Measurements from ENCODE around the gene GOLT1A. TPM values are rescaled to one million over a fixed set of nuclear protein-coding genes. Genes with fewer than 3 reads are reported as not detected.

GOLT1A gene
- total RNA-seq, 4 donors from 2014 or later, result 1.1 to 1.3 TPM; not detected in 2

DNA sequence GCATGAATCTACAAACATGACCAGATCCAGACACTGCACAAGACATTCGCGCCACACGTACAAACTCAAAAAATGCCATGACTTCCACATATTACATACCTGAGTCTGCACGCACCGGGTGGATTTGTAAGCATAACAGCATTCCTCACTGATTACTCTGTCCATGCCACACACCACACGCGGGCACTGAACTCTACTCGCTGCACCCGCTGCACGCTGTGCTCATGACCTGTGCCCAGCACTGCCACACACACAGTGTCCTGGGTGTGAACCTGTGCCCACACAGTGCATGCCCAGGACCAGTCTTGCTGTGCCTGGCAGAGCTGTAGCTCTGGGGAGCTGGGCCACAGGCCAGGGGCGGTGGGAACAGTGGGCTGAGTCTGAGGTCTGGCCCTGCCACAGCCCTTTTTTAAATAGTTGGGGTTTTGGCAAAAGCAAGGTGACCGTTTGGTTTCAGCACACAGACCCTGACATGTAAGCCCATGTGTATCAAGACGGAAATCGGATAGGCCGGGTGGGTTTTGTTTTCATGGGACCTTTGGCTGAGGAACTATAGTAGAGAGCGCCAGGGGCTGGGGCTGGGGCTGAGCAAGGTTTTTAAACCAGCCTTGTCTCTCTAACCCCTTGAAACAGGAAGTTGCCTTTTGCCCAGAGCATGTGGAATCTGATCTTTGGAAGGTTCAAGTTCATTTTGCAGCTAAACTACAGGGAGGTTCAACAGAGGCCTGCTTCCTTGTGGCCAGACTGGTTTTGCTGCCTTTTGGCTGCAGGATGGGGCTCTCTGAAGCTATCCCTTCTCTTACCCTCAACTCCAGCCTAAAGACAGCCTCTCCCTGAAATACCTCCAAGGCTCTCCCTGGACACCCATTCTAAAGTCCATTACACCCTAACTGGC, 12.3 kb upstream of the GOLT1A start:
- ATAC-seq (no peak), DNase-seq (no peak)
- H3K27ac ChIP-seq, result no peak overlapping the region
- no peak overlapping the region for H3K4me3 ChIP-seq
- TF ChIP-seq, protein P1, sequence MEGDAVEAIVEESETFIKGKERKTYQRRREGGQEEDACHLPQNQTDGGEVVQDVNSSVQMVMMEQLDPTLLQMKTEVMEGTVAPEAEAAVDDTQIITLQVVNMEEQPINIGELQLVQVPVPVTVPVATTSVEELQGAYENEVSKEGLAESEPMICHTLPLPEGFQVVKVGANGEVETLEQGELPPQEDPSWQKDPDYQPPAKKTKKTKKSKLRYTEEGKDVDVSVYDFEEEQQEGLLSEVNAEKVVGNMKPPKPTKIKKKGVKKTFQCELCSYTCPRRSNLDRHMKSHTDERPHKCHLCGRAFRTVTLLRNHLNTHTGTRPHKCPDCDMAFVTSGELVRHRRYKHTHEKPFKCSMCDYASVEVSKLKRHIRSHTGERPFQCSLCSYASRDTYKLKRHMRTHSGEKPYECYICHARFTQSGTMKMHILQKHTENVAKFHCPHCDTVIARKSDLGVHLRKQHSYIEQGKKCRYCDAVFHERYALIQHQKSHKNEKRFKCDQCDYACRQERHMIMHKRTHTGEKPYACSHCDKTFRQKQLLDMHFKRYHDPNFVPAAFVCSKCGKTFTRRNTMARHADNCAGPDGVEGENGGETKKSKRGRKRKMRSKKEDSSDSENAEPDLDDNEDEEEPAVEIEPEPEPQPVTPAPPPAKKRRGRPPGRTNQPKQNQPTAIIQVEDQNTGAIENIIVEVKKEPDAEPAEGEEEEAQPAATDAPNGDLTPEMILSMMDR (IDR thresholded peaks at IDR 0.05 in 4 of 5, conservative IDR thresholded peaks at IDR 0.05 in 1 of 5), result no peak
- TF ChIP-seq POLR2A (IDR thresholded peaks at IDR 0.05), result no peak
- no peaks in the 10 kb centered on the region for H3K4me1 ChIP-seq
- H3K9me3 ChIP-seq, result no peaks in the 10 kb centered on the region
- intact Hi-C loops (cut with DNase I; ENCODE audit: low total_unique reads), result no loop called here
- H3K36me3 ChIP-seq, result no peaks in the 10 kb centered on the region
- no peaks in the 10 kb centered on the region for H3K27me3 ChIP-seq
- in situ Hi-C loops (cut with MboI; ENCODE audit: low sequenced_read_pairs in 4 of 4), result no loop called here

- no peaks in the 10 kb centered on the region for H3K36me3 ChIP-seq
- no peaks in the 10 kb centered on the region for H3K27me3 ChIP-seq
- no peak overlapping the region for H3K4me3 ChIP-seq
- intact Hi-C loops (cut with DNase I; ENCODE audit: low total_unique reads) (no loop called here), in situ Hi-C loops (cut with MboI; ENCODE audit: low sequenced_read_pairs in 4 of 4) (loop anchor here in 1 of 4 donors (25.0 kb wide), 1 partner anchor 138 kb away; the partner anchor contains the start of gene PLEKHA6)
- no peak for ATAC-seq
- H3K9me3 ChIP-seq, result no peaks in the 10 kb centered on the region
- no peak for DNase-seq
- no peak overlapping the region for H3K27ac ChIP-seq
- no peak for TF ChIP-seq POLR2A (IDR thresholded peaks at IDR 0.05)
- TF ChIP-seq, protein P1 (IDR thresholded peaks at IDR 0.05 in 4 of 5, conservative IDR thresholded peaks at IDR 0.05 in 1 of 5), result no peak
- no peaks in the 10 kb centered on the region for H3K4me1 ChIP-seq
These were observed 10.9 kb upstream of the GOLT1A start for GRCh38 chr1:204224655-204225054.

- in situ Hi-C loops (cut with MboI; ENCODE audit: low sequenced_read_pairs in 4 of 4), result loop anchor here in 1 of 4 donors (25.0 kb wide), 1 partner anchor 139 kb away; the partner anchor contains the start of gene PLEKHA6
- no peak for DNase-seq
- TF ChIP-seq, protein P1 (IDR thresholded peaks at IDR 0.05 in 4 of 5, conservative IDR thresholded peaks at IDR 0.05 in 1 of 5), result no peak
These were observed 9.5 kb upstream of the GOLT1A start for GRCh38 chr1:204223129-204223860.

DNA sequence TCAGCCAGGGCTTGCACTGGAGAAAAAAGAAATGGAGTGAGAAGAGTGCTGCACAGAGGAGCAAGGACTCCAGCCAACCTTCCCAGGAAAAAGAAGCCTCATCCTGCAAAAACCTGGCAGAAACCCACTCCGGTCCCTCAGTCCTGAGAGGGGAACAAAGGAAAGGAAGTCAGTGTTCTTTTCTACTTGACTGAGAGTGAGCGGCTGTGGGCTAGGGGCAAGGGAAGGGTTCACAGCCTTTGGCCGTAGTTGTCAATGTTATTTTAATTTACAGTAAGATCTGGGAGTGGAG, 8.9 kb upstream of the GOLT1A start:
- no peaks in the 10 kb centered on the region for H3K27me3 ChIP-seq
- TF ChIP-seq, protein P1 (IDR thresholded peaks at IDR 0.05 in 4 of 5, conservative IDR thresholded peaks at IDR 0.05 in 1 of 5), result no peak
- TF ChIP-seq POLR2A (IDR thresholded peaks at IDR 0.05), result no peak
- H3K4me1 ChIP-seq, result no peaks in the 10 kb centered on the region
- intact Hi-C loops (cut with DNase I; ENCODE audit: low total_unique reads), result no loop called here
- ATAC-seq (no peak), DNase-seq (no peak)
- no peaks in the 10 kb centered on the region for H3K36me3 ChIP-seq
- no peak overlapping the region for H3K27ac ChIP-seq
- H3K9me3 ChIP-seq, result no peaks in the 10 kb centered on the region
- in situ Hi-C loops (cut with MboI; ENCODE audit: low sequenced_read_pairs in 4 of 4), result loop anchor here in 1 of 4 donors (25.0 kb wide), 1 partner anchor 140 kb away; the partner anchor contains the start of gene PLEKHA6
- H3K4me3 ChIP-seq, result no peak overlapping the region

More at GRCh38 chr1:204223129-204223860, 9.5 kb upstream of the GOLT1A start:
- no peak for ATAC-seq
- H3K27ac ChIP-seq, result no peak overlapping the region
- H3K4me3 ChIP-seq, result no peak overlapping the region
- H3K4me1 ChIP-seq, result no peaks in the 10 kb centered on the region
- H3K27me3 ChIP-seq, result no peaks in the 10 kb centered on the region
- intact Hi-C loops (cut with DNase I; ENCODE audit: low total_unique reads), result no loop called here
- no peaks in the 10 kb centered on the region for H3K36me3 ChIP-seq
- H3K9me3 ChIP-seq, result no peaks in the 10 kb centered on the region
